SK-N-SH (cell line): ENCODE measurements around the gene CD63. TPM values are rescaled to one million over a fixed set of nuclear protein-coding genes. Genes with fewer than 3 reads are reported as not detected.

Experiments used
- CTCF ChIA-PET: fragments of 300-600, 350-600 bp; formaldehyde crosslinking; extraction: SDS; loops from one replicate; lab custom pipeline; 2021; lab: Yijun Ruan, JAX
- POLR2A ChIA-PET: fragments of 350-600 bp; sonication (Branson Sonifier 250); formaldehyde crosslinking; extraction: SDS; loops from one replicate; lab custom pipeline; 2020; ENCODE audit warnings: antibody characterized with exemption, inconsistent platforms; lab: Yijun Ruan, JAX
- DNase-seq: peaks from one replicate; pipeline ENCODE4 v3.0.0; 2012
- H2AFZ ChIP-seq: fragments of 200-600 bp; sonication (generic); 2 replicates; pipeline ENCODE4 v1.8.1; 2016; ENCODE audit warnings: antibody characterized with exemption, mild to moderate bottlenecking, low read depth
- H3F3A ChIP-seq: fragments of 200-600 bp; sonication (generic); replicated peaks from 2 replicates; pipeline ENCODE3; 2016; ENCODE audit warnings: antibody characterized with exemption, mild to moderate bottlenecking; ENCODE audit not compliant: insufficient read depth
- H3K27ac ChIP-seq, 2 experiments: fragments of 200-500 bp in 1 of 2; fragments of 200-600 bp in 1 of 2; sonication (Bioruptor generic) in 1 of 2; sonication (generic), shearing (Covaris generic) in 1 of 2; 2 replicates each; pipeline versions ENCODE4 v1.5.1 to v1.6.1; 2014 to 2016; ENCODE audit warnings: low read depth in 2 of 2, inconsistent platforms in 1 of 2, low read length in 1 of 2, mild to moderate bottlenecking in 1 of 2, mixed read lengths in 1 of 2
- H3K27me3 ChIP-seq: fragments of 200-600 bp; sonication (generic), shearing (Covaris generic); 2 replicates; pipeline ENCODE4 v1.6.1; 2016; ENCODE audit warnings: mixed run types; ENCODE audit not compliant: insufficient read depth
- H3K36me3 ChIP-seq, 2 experiments: fragments of 200-500 bp in 1 of 2; fragments of 200-600 bp in 1 of 2; sonication (Bioruptor generic) in 1 of 2; sonication (generic) in 1 of 2; replicated peaks in 1 of 2; 2 replicates each; pipeline versions ENCODE3 to v1.5.1; 2014 to 2016; ENCODE audit warnings: low read length in 1 of 2, mild to moderate bottlenecking in 1 of 2; ENCODE audit not compliant: insufficient read depth in 2 of 2, control insufficient read depth in 1 of 2
- H3K4me1 ChIP-seq, 2 experiments: fragments of 200-500 bp in 1 of 2; fragments of 200-600 bp in 1 of 2; sonication (Bioruptor generic) in 1 of 2; sonication (generic), shearing (Covaris generic) in 1 of 2; 2 replicates each; pipeline versions ENCODE4 v1.5.1 to v1.6.1; 2014 to 2016; ENCODE audit warnings: low read depth in 1 of 2, low read length in 1 of 2, mixed run types in 1 of 2; ENCODE audit not compliant: insufficient read depth in 2 of 2, control insufficient read depth in 1 of 2
- H3K4me2 ChIP-seq: fragments of 200-600 bp; sonication (generic), shearing (Covaris generic); 2 replicates; pipeline ENCODE4 v1.6.1; 2017; ENCODE audit warnings: mixed run types
- H3K4me3 ChIP-seq, 2 experiments: fragments of 200-500 bp in 1 of 2; fragments of 200-600 bp in 1 of 2; sonication (Bioruptor generic) in 1 of 2; sonication (generic), shearing (Covaris generic) in 1 of 2; 2 replicates each; pipeline versions ENCODE4 v1.5.1 to v1.8.1; 2014 to 2016; ENCODE audit warnings: low read depth in 2 of 2, inconsistent platforms in 1 of 2, low read length in 1 of 2, mild to moderate bottlenecking in 1 of 2, mixed read lengths in 1 of 2, moderate library complexity in 1 of 2
- H3K79me2 ChIP-seq: fragments of 200-600 bp; sonication (generic); 2 replicates; pipeline ENCODE4 v1.8.1; 2017; ENCODE audit warnings: mild to moderate bottlenecking; ENCODE audit not compliant: insufficient read depth
- H3K9ac ChIP-seq: fragments of 200-600 bp; sonication (generic); 2 replicates; pipeline ENCODE4 v1.6.1; 2017; ENCODE audit warnings: mixed run types
- H3K9me2 ChIP-seq: fragments of 200-600 bp; sonication (generic); 2 replicates; pipeline ENCODE4 v1.6.1; 2017; ENCODE audit warnings: mixed run types
- H3K9me3 ChIP-seq: fragments of 200-600 bp; sonication (generic); 2 replicates; pipeline ENCODE4 v1.6.1; 2017; ENCODE audit warnings: mixed run types, mild to moderate bottlenecking, moderate library complexity
- H4K20me1 ChIP-seq: fragments of 200-600 bp; sonication (generic); 2 replicates; pipeline ENCODE4 v1.6.1; 2017; ENCODE audit warnings: mild to moderate bottlenecking, mixed run types; ENCODE audit not compliant: insufficient read depth
- CHD2 ChIP-seq: fragments of 150-350 bp; IDR thresholded peaks from 2 replicates; pipeline ENCODE4 v1.6.1; 2018; ENCODE audit warnings: low read length; ENCODE audit not compliant: partially characterized antibody
- ELF1 ChIP-seq: IDR thresholded peaks from 2 replicates; pipeline ENCODE4 v1.4.0; 2012
- EP300 ChIP-seq, 2 experiments: IDR thresholded peaks; 2 replicates each; pipeline versions ENCODE4 v1.4.0 to v1.6.1; 2012; ENCODE audit warnings: borderline replicate concordance in 1 of 2, low read depth in 1 of 2, low read length in 1 of 2
- EZH2phosphoT487 ChIP-seq: fragments of 200-600 bp; sonication (generic); IDR thresholded peaks from 2 replicates; pipeline ENCODE4 v1.6.1; 2017; ENCODE audit warnings: low read depth, mixed run types, mild to moderate bottlenecking, antibody characterized with exemption, moderate library complexity, borderline replicate concordance
- FOSL2 ChIP-seq: IDR thresholded peaks from 2 replicates; pipeline ENCODE4 v1.4.0; 2012; ENCODE audit warnings: low read depth, mild to moderate bottlenecking, moderate library complexity, borderline replicate concordance
- FOXJ3 ChIP-seq: sonication (generic); formaldehyde crosslinking; IDR thresholded peaks from 2 replicates; pipeline ENCODE4 v1.5.1; 2020; ENCODE audit warnings: mild to moderate bottlenecking, missing genetic modification reagents
- FOXM1 ChIP-seq: IDR thresholded peaks from 2 replicates; pipeline ENCODE4 v1.4.0; 2012; ENCODE audit warnings: low read depth, mild to moderate bottlenecking
- GABPA ChIP-seq: IDR thresholded peaks from 2 replicates; pipeline ENCODE4 v1.4.0; 2012; ENCODE audit warnings: low read depth, mild to moderate bottlenecking
- GATA2 ChIP-seq: sonication (generic); formaldehyde crosslinking; IDR thresholded peaks from 2 replicates; pipeline ENCODE4 v1.5.0; 2020; ENCODE audit warnings: mild to moderate bottlenecking, missing genetic modification reagents
- MXI1 ChIP-seq: IDR thresholded peaks from 2 replicates; pipeline ENCODE4 v1.6.1; 2012; ENCODE audit warnings: mild to moderate bottlenecking, low read depth, low read length, improper control_type of control experiment
- NFIC ChIP-seq: IDR thresholded peaks from 2 replicates; pipeline ENCODE4 v1.4.0; 2012; ENCODE audit warnings: borderline replicate concordance
- NRF1 ChIP-seq: IDR thresholded peaks from 2 replicates; pipeline ENCODE4 v1.6.1; 2012; ENCODE audit warnings: low read depth, mild to moderate bottlenecking, low read length
- POLR2AphosphoS5 ChIP-seq: IDR thresholded peaks from 2 replicates; pipeline ENCODE4 v1.6.1; 2012; ENCODE audit warnings: low read depth, low read length
- RAD21 ChIP-seq: IDR thresholded peaks from 2 replicates; pipeline ENCODE4 v1.6.1; 2012; ENCODE audit warnings: mild to moderate bottlenecking, low read length
- RCOR1 ChIP-seq: fragments of 150-350 bp; IDR thresholded peaks from 2 replicates; pipeline ENCODE4 v1.6.1; 2017; ENCODE audit warnings: antibody characterized with exemption, low read length
- RFX5 ChIP-seq: IDR thresholded peaks from 2 replicates; pipeline ENCODE4 v1.6.1; 2012; ENCODE audit warnings: mild to moderate bottlenecking, improper control_type of control experiment, low read length
- RXRA ChIP-seq: IDR thresholded peaks from 2 replicates; pipeline ENCODE4 v1.4.0; 2012; ENCODE audit warnings: low read depth, mild to moderate bottlenecking, borderline replicate concordance
- SIN3A ChIP-seq: IDR thresholded peaks from 2 replicates; pipeline ENCODE4 v1.6.1; 2012; ENCODE audit warnings: low read depth, mild to moderate bottlenecking, low read length, moderate library complexity, borderline replicate concordance
- SMC3 ChIP-seq: IDR thresholded peaks from 2 replicates; pipeline ENCODE4 v1.6.1; 2012; ENCODE audit warnings: low read depth, low read length, improper control_type of control experiment
- TAF1 ChIP-seq: IDR thresholded peaks from 2 replicates; pipeline ENCODE4 v1.6.1; 2012; ENCODE audit warnings: low read depth, mild to moderate bottlenecking, low read length, moderate library complexity, borderline replicate concordance
- TCF12 ChIP-seq: IDR thresholded peaks from 2 replicates; pipeline ENCODE4 v1.4.0; 2012
- TEAD4 ChIP-seq: IDR thresholded peaks from 2 replicates; pipeline ENCODE4 v1.4.0; 2012; ENCODE audit warnings: mild to moderate bottlenecking, borderline replicate concordance; ENCODE audit not compliant: insufficient read depth
- YY1 ChIP-seq: IDR thresholded peaks from 2 replicates; pipeline ENCODE4 v1.4.0; 2012; ENCODE audit warnings: low read depth, mild to moderate bottlenecking
- WGBS: methylation state at CpG from one replicate; pipeline ENCODE4 v1.1.6; 2017; ENCODE audit warnings: low lambda C conversion rate; 5-methylcytosine and 5-hydroxymethylcytosine counted together
- polyA plus RNA-seq, 3 experiments: library from polyadenylated mRNA; depleted of rRNA; stranded (reverse); fragments of >200 nt; gene quantifications; 2 replicates each; pipeline ENCODE4 v1.2.3, GENCODE V29; 2012
- TF ChIP-seq, protein P1 (sequence below): IDR thresholded peaks from 2 replicates; pipeline ENCODE4 v1.4.0; 2012; ENCODE audit warnings: low read depth
- TF ChIP-seq, protein P2 (sequence below): fragments of 150-350 bp; IDR thresholded peaks from 2 replicates; pipeline ENCODE4 v1.6.1; 2016; ENCODE audit warnings: mild to moderate bottlenecking, low read depth, low read length
- TF ChIP-seq, protein P3 (sequence below): IDR thresholded peaks from 2 replicates; pipeline ENCODE4 v1.4.0; 2012; ENCODE audit warnings: low read depth, borderline replicate concordance
- TF ChIP-seq, protein P4 (sequence below): fragments of 150-350 bp; IDR thresholded peaks from 2 replicates; pipeline ENCODE4 v1.6.1; 2017; ENCODE audit warnings: antibody characterized with exemption, low read length, low read depth, borderline replicate concordance
- TF ChIP-seq, protein P5 (sequence below): IDR thresholded peaks from 2 replicates; pipeline ENCODE4; 2012
- TF ChIP-seq, protein P6 (sequence below): fragments of 200-600 bp; sonication (generic); IDR thresholded peaks from 2 replicates; pipeline ENCODE4 v1.6.1; 2017; ENCODE audit warnings: antibody characterized with exemption, mild to moderate bottlenecking, moderate library complexity

The CD63 gene
- polyA plus RNA-seq, 1 of the 3 experiments (the other 2 are of a cell fraction), result 1,465 TPM

DNA sequence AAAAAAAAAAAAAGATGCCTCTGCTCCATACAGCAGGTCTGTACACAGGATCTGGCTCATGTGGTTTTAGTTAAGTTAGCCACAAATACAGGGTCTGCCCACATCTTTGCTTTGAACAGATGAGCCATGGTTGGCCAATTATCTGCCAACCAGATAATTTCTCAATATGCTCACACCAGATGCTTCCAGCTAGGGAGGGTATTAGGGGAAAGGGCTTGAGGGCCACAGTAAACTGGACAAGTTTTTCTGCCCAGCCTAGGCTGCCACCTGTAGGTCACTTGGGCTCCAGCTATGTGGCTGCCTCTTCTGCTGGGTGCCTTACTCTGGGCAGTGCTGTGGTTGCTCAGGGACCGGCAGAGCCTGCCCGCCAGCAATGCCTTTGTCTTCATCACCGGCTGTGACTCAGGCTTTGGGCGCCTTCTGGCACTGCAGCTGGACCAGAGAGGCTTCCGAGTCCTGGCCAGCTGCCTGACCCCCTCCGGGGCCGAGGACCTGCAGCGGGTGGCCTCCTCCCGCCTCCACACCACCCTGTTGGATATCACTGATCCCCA, 7.8 kb downstream of the CD63 start:
- H3K36me3 ChIP-seq, result peaks cover 21 to 31% of the 10 kb centered on the region in 2 experiments
- ChIA-PET CTCF (interaction anchor here (0.6 to 11.2 kb wide), 18 partner anchors 9 to 541 kb away, joined by 3 to 202 read pairs (median 4); partner anchors contain the start of genes CD63 and DNAJC14), POLR2A (interaction anchor here (1.4 to 1.7 kb wide), 2 partner anchors 9 to 16 kb away, joined by 4 to 6 read pairs; no protein-coding TSS in a partner anchor)
- peaks cover 20% of the 10 kb centered on the region; the same call in 1 of the 2 replicates for H3K79me2 ChIP-seq
- no peak overlapping the region for H3K4me3 ChIP-seq
- 10% methylated on average over 2 of the region's 9 CpGs for WGBS
- peaks cover 28% of the 10 kb centered on the region for H4K20me1 ChIP-seq
- H3K4me1 ChIP-seq, result peaks cover 25 to 36% of the 10 kb centered on the region in 2 experiments
- H3K27me3 ChIP-seq, result no peaks in the 10 kb centered on the region
- H3F3A ChIP-seq, result peaks cover 58% of the 10 kb centered on the region
- no peaks in the 10 kb centered on the region for H3K9me3 ChIP-seq
- peak overlapping the region; percentile 56 to 74 for H3K27ac ChIP-seq
- H2AFZ ChIP-seq, result no peak overlapping the region
- H3K9ac ChIP-seq, result no peak overlapping the region
- H3K4me2 ChIP-seq, result peak overlapping the region; percentile 66; the same call in 1 of the 2 replicates
- DNase-seq, result peak; percentile 73
- H3K9me2 ChIP-seq, result no peaks in the 10 kb centered on the region
- TF ChIP-seq GATA2 (CRISPR knock-in tag) (no peak), FOSL2 (peak; percentile 73), YY1 (no peak), SIN3A (peak; percentile 70; the same call in 1 of the 2 replicates), RCOR1 (peak; percentile 29; the same call in 1 of the 2 replicates), EP300 (IDR thresholded peaks at IDR 0.05; ENCODE audit: borderline replicate concordance in 1 of 2, low read depth in 1 of 2, low read length in 1 of 2) (peak in 1 of 2 experiments; percentile 28; a peak in 1 of 4 replicates), MXI1 (peak; percentile 38; the same call in 1 of the 2 replicates), RFX5 (no peak), POLR2AphosphoS5 (peak; percentile 22; the same call in 1 of the 2 replicates), EZH2phosphoT487 (no peak), FOXM1 (no peak), TAF1 (no peak), NFIC (peak; percentile 91), SMC3 (peak; percentile 60; the same call in 1 of the 2 replicates), RXRA (no peak), TCF12 (peak; percentile 79), CHD2 (peak; percentile 43), GABPA (no peak), RAD21 (peak; percentile 72), ELF1 (no peak), FOXJ3 (CRISPR knock-in tag) (no peak), NRF1 (no peak), TEAD4 (0 out of 2 replicates have a peak, but pooled peaks have one; percentile 21)
- TF ChIP-seq, protein P1, sequence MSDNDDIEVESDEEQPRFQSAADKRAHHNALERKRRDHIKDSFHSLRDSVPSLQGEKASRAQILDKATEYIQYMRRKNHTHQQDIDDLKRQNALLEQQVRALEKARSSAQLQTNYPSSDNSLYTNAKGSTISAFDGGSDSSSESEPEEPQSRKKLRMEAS, result 0 out of 2 replicates have a peak, but pooled peaks have one; percentile 55
- TF ChIP-seq, protein P2, sequence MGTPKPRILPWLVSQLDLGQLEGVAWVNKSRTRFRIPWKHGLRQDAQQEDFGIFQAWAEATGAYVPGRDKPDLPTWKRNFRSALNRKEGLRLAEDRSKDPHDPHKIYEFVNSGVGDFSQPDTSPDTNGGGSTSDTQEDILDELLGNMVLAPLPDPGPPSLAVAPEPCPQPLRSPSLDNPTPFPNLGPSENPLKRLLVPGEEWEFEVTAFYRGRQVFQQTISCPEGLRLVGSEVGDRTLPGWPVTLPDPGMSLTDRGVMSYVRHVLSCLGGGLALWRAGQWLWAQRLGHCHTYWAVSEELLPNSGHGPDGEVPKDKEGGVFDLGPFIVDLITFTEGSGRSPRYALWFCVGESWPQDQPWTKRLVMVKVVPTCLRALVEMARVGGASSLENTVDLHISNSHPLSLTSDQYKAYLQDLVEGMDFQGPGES, result no peak
- TF ChIP-seq, protein P3, sequence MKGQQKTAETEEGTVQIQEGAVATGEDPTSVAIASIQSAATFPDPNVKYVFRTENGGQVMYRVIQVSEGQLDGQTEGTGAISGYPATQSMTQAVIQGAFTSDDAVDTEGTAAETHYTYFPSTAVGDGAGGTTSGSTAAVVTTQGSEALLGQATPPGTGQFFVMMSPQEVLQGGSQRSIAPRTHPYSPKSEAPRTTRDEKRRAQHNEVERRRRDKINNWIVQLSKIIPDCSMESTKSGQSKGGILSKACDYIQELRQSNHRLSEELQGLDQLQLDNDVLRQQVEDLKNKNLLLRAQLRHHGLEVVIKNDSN, result no peak
- TF ChIP-seq, protein P4, sequence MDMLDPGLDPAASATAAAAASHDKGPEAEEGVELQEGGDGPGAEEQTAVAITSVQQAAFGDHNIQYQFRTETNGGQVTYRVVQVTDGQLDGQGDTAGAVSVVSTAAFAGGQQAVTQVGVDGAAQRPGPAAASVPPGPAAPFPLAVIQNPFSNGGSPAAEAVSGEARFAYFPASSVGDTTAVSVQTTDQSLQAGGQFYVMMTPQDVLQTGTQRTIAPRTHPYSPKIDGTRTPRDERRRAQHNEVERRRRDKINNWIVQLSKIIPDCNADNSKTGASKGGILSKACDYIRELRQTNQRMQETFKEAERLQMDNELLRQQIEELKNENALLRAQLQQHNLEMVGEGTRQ, result no peak
- TF ChIP-seq, protein P5, sequence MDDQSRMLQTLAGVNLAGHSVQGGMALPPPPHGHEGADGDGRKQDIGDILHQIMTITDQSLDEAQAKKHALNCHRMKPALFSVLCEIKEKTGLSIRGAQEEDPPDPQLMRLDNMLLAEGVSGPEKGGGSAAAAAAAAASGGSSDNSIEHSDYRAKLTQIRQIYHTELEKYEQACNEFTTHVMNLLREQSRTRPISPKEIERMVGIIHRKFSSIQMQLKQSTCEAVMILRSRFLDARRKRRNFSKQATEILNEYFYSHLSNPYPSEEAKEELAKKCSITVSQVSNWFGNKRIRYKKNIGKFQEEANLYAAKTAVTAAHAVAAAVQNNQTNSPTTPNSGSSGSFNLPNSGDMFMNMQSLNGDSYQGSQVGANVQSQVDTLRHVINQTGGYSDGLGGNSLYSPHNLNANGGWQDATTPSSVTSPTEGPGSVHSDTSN, result no peak
- TF ChIP-seq, protein P6, sequence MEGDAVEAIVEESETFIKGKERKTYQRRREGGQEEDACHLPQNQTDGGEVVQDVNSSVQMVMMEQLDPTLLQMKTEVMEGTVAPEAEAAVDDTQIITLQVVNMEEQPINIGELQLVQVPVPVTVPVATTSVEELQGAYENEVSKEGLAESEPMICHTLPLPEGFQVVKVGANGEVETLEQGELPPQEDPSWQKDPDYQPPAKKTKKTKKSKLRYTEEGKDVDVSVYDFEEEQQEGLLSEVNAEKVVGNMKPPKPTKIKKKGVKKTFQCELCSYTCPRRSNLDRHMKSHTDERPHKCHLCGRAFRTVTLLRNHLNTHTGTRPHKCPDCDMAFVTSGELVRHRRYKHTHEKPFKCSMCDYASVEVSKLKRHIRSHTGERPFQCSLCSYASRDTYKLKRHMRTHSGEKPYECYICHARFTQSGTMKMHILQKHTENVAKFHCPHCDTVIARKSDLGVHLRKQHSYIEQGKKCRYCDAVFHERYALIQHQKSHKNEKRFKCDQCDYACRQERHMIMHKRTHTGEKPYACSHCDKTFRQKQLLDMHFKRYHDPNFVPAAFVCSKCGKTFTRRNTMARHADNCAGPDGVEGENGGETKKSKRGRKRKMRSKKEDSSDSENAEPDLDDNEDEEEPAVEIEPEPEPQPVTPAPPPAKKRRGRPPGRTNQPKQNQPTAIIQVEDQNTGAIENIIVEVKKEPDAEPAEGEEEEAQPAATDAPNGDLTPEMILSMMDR, result peak; percentile 71
